Upper lobe of left lung (tissue), 4 donors: ENCODE data around the gene PIK3C2B.

Experiments
- EP300 ChIP-seq, 4 donors: sonication (generic); formaldehyde crosslinking; IDR thresholded peaks; one replicate each; pipeline ENCODE4 v1.5.1; 2017; ENCODE audit warnings: antibody characterized with exemption in 4 of 4, control low read depth in 2 of 4
- POLR2A ChIP-seq, 4 donors: fragments of 450-650 bp; IDR thresholded peaks; one replicate each; pipeline ENCODE4 v1.5.1; 2016 to 2017; ENCODE audit warnings: antibody characterized with exemption in 4 of 4, mild to moderate bottlenecking in 2 of 4
- POLR2AphosphoS5 ChIP-seq, 2 donors: sonication (generic); formaldehyde crosslinking; IDR thresholded peaks; one replicate each; pipeline ENCODE4 v1.5.1; 2017; ENCODE audit warnings: antibody characterized with exemption in 2 of 2
- TF ChIP-seq, protein P1 (sequence below), 6 experiments: fragments of 450-650 bp in 4 of 6; fragments of 200-600 bp in 2 of 6; sonication (generic) in 2 of 6; IDR thresholded peaks; one replicate each; pipeline ENCODE4 v1.5.1; 2016 to 2019; ENCODE audit warnings: antibody characterized with exemption in 6 of 6

DNA sequence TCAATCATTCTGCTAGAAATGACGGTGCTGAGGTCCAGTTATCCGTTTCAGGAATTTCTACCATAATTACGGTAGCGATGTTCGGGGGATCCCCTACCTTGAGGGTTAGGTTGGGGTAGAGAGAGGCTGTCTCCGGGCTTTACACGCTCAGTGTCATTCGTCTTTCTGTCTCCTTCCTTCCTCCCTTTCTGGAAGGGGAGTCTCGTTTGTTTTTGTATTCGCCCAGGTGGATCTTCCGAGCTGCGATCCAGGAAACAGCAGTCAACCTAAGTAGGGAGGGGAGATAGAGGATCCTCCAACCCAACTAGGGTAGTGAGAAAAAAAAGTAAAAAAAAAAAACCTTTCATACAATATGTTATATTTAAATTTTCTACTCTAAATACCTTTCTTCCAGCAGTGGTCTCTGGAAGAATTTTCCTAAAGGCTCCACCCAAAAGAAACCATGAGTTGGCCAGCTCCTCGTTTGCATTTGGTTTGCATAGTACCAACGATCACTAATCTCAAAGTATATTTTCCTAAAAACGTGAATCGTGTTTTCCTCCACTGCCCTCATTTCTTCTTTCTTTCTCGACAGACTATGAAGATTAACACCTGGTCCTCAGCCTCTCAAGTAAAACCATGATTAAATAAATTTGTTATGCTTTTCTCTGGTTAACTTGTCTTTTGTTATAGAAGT, 611 bp upstream of the PIK3C2B start:
- TF ChIP-seq EP300 (IDR thresholded peaks at IDR 0.05) = no peak
- TF ChIP-seq POLR2A (IDR thresholded peaks at IDR 0.05) = no peak
- TF ChIP-seq, protein P1, sequence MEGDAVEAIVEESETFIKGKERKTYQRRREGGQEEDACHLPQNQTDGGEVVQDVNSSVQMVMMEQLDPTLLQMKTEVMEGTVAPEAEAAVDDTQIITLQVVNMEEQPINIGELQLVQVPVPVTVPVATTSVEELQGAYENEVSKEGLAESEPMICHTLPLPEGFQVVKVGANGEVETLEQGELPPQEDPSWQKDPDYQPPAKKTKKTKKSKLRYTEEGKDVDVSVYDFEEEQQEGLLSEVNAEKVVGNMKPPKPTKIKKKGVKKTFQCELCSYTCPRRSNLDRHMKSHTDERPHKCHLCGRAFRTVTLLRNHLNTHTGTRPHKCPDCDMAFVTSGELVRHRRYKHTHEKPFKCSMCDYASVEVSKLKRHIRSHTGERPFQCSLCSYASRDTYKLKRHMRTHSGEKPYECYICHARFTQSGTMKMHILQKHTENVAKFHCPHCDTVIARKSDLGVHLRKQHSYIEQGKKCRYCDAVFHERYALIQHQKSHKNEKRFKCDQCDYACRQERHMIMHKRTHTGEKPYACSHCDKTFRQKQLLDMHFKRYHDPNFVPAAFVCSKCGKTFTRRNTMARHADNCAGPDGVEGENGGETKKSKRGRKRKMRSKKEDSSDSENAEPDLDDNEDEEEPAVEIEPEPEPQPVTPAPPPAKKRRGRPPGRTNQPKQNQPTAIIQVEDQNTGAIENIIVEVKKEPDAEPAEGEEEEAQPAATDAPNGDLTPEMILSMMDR (IDR thresholded peaks at IDR 0.05) = no peak
- no peak for TF ChIP-seq POLR2AphosphoS5 (IDR thresholded peaks at IDR 0.05)
